Measurements from ENCODE around the gene PDGFA.

Gene PDGFA

DNA sequence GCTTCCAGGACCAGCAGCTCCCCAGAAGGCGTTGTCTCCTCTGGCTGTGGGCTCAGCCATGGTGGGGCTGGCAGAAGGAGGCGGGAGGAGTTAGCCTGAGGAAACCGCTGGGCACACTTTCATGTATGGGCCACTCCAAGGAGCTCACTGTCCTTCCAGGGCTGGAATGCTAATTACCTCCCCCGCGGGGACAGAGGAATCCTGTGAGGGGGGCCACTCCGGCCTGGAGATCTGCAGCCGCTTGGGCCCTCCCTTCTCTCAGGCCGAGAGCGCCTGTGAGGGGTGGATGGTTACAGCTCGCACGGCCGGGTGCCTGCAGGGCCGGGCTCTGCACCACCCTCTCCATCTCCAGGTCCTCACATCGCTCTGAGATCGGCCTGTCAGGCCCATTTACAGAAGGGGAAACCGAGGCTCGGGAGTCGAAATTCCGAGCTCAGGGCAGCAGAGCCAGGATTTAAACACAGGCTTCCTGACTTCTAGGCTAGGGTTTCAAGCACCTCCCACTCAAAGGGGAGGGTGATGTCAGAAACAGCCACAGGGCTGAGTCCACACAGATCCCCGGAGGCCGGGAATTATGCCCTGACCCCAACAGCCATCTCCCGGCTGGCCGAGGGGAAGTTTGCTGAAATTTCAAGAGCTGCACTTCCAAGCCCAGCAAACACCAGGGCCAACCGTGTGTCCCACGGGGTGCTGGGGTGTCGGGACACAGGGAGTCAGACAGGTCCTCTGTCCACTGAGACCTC is 59.1 kb downstream of the PDGFA start:
- H3K4me2 ChIP-seq (ENCODE audit: low read length) = no peak overlapping the region
- TF ChIP-seq, protein P1, sequence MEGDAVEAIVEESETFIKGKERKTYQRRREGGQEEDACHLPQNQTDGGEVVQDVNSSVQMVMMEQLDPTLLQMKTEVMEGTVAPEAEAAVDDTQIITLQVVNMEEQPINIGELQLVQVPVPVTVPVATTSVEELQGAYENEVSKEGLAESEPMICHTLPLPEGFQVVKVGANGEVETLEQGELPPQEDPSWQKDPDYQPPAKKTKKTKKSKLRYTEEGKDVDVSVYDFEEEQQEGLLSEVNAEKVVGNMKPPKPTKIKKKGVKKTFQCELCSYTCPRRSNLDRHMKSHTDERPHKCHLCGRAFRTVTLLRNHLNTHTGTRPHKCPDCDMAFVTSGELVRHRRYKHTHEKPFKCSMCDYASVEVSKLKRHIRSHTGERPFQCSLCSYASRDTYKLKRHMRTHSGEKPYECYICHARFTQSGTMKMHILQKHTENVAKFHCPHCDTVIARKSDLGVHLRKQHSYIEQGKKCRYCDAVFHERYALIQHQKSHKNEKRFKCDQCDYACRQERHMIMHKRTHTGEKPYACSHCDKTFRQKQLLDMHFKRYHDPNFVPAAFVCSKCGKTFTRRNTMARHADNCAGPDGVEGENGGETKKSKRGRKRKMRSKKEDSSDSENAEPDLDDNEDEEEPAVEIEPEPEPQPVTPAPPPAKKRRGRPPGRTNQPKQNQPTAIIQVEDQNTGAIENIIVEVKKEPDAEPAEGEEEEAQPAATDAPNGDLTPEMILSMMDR (IDR thresholded peaks at IDR 0.05) = no peak
- no peak overlapping the region for H3K4me3 ChIP-seq (ENCODE audit: low read depth, low read length)
- no peaks in the 10 kb centered on the region for H3K4me1 ChIP-seq
- no peak overlapping the region for H2AFZ ChIP-seq
- H3K9ac ChIP-seq = no peak overlapping the region
- no peaks in the 10 kb centered on the region for H3K27me3 ChIP-seq (ENCODE audit: control insufficient read depth, insufficient read depth, low read length)
- H3K9me3 ChIP-seq (ENCODE audit: control insufficient read depth, low read length) = no peaks in the 10 kb centered on the region
- H3K79me2 ChIP-seq = no peaks in the 10 kb centered on the region
- H3K36me3 ChIP-seq (ENCODE audit: control insufficient read depth, insufficient read depth, low read length) = no peaks in the 10 kb centered on the region
- no peak overlapping the region for H3K27ac ChIP-seq

GRCh38 chr7:459584-460373 is 59.9 kb downstream of the PDGFA start:
- Histone ChIP-seq H3K9ac (no peak overlapping the region), H3K36me3 (ENCODE audit: control insufficient read depth, insufficient read depth, low read length) (no peaks in the 10 kb centered on the region), H2AFZ (no peak overlapping the region), H3K4me1 (peaks cover 6% of the 10 kb centered on the region), H3K27ac (no peak overlapping the region), H3K9me3 (ENCODE audit: control insufficient read depth, low read length) (no peaks in the 10 kb centered on the region), H3K4me2 (ENCODE audit: low read length) (no peak overlapping the region), H3K4me3 (ENCODE audit: low read depth, low read length) (no peak overlapping the region), H3K79me2 (no peaks in the 10 kb centered on the region), H3K27me3 (ENCODE audit: control insufficient read depth, insufficient read depth, low read length) (no peaks in the 10 kb centered on the region)
- TF ChIP-seq, protein P1 (IDR thresholded peaks at IDR 0.05) = no peak

DNA sequence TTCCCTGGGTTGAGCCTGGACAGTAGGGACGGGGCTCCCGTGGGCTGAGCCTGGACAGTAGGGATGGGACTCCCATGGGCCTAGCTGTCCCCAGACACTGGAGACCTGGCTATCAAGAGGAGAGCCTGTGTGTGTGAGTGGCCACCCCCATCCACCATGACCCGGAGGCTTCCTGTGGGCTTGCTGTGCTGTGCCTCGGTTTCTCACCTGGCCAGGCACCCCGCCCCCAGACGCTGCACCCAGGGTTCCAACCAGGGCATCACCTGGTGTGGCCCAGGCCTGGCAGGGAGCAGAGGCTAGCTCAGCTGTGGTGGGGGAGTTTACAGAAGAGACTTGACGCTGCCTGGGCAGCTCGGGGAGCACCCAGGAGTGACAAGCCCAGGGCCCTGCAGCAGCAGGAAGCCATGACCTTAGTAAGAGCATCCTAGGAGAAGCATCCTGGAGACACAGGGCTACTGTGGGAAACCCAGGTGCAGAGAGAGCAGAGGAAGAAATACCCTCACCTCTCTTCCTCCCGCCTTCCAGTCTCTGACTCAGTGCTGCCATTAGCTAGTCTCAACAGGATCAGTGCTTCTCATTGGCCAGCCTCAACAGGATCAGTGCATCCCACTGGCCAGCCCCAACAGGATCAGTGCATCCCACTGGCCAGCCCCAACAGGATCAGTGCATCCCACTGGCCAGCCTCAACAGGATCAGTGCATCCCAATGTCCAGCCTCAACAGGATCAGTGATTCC is 61.0 kb downstream of the PDGFA start:
- H3K36me3 ChIP-seq (ENCODE audit: control insufficient read depth, insufficient read depth, low read length) = no peaks in the 10 kb centered on the region
- TF ChIP-seq, protein P1 (IDR thresholded peaks at IDR 0.05) = no peak
- H3K4me3 ChIP-seq (ENCODE audit: low read depth, low read length) = no peak overlapping the region
- peaks cover 6% of the 10 kb centered on the region for H3K4me1 ChIP-seq
- no peaks in the 10 kb centered on the region for H3K27me3 ChIP-seq (ENCODE audit: control insufficient read depth, insufficient read depth, low read length)
- H3K4me2 ChIP-seq (ENCODE audit: low read length) = no peak overlapping the region
- H3K9ac ChIP-seq = no peak overlapping the region
- no peak overlapping the region for H2AFZ ChIP-seq
- H3K79me2 ChIP-seq = no peaks in the 10 kb centered on the region
- H3K9me3 ChIP-seq (ENCODE audit: control insufficient read depth, low read length) = no peaks in the 10 kb centered on the region
- H3K27ac ChIP-seq = no peak overlapping the region

DNA sequence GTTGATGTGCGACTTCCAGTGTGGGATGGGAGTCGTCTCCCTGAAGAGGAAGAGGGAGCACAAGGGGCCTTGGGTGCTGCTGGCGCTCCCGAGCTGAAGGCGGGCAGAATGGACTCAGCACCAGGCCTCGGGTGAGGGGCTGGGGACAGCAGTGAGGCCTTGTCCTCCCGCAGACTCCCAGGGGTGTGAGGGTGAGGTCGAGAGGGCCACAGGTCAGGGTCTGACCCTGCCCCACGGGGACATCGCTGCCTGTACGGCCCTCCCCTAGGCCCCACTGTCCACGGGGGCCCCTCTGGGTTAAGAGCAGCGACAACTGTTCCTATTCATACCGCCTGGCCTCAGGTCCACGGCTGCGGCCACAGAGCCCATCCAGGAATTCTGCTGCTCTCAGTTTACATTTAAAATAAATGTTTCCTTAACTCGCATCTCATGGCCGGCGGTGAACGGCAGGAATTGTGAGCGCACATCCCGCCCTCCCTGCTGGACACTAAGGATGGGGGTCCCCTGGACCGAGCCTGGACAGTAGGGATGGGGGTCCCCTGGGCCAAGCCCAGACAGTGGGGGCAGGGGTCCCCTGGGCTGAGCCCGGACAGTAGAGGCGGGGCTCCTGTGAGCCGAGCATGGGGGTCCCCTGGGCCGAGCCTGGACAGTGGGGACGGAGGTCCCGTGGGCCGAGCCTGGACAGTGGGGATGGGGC is 61.7 kb downstream of the PDGFA start:
- H3K4me1 ChIP-seq = peaks cover 6% of the 10 kb centered on the region

More for the DNA sequence above, 61.7 kb downstream of the PDGFA start:
- Histone ChIP-seq H3K4me2 (ENCODE audit: low read length) (no peak overlapping the region), H2AFZ (no peak overlapping the region), H3K9me3 (ENCODE audit: control insufficient read depth, low read length) (no peaks in the 10 kb centered on the region), H3K27ac (no peak overlapping the region), H3K79me2 (no peaks in the 10 kb centered on the region), H3K27me3 (ENCODE audit: control insufficient read depth, insufficient read depth, low read length) (no peaks in the 10 kb centered on the region), H3K4me3 (ENCODE audit: low read depth, low read length) (no peak overlapping the region), H3K36me3 (ENCODE audit: control insufficient read depth, insufficient read depth, low read length) (no peaks in the 10 kb centered on the region), H3K9ac (no peak overlapping the region)
- TF ChIP-seq, protein P1 (IDR thresholded peaks at IDR 0.05) = no peak
